A549 treated with Mapracorat at 1 μM for 4 hours (cell line): ENCODE measurements around the gene PCDHA6. TPM values are rescaled to one million over a fixed set of nuclear protein-coding genes. Genes with fewer than 3 reads are reported as not detected.

ENCODE experiments used
- total RNA-seq: library from RNA; stranded (reverse); fragments of 200-300 nt; extraction: Qiagen RNA extraction; gene quantifications from 5 replicates; pipeline ENCODE4 v1.2.3, GENCODE V29; 2022

PCDHA6 gene
- 0.06 to 0.08 TPM in 2 of 5 replicates, not detected in the others for total RNA-seq

GRCh38 chr5:140827704-140828361, at the start of gene PCDHA6:
Gene PCDHA6 (plus strand): TSS chr5:140827960. CDS start chr5:140828092, 132 bp downstream.

GRCh38 chr5:140785905-140786686, 41.7 kb upstream of the PCDHA6 start, which contains the start of gene PCDHA1:
Gene PCDHA1 (plus strand): TSS chr5:140786140.

GRCh38 chr5:140794595-140795258, 33.0 kb upstream of the PCDHA6 start, which contains the start of gene PCDHA2:
Gene PCDHA2 (plus strand): TSS chr5:140794852.

GRCh38 chr5:140800816-140801493, 26.8 kb upstream of the PCDHA6 start, which contains the start of gene PCDHA3:
Gene PCDHA3 (plus strand): TSS chr5:140801057.

GRCh38 chr5:140806834-140807775, 20.7 kb upstream of the PCDHA6 start, which contains the start of gene PCDHA4:
Gene PCDHA4 (plus strand): TSS chr5:140807068.

GRCh38 chr5:140821375-140822280, 6.1 kb upstream of the PCDHA6 start, which contains the start of gene PCDHA5:
Gene PCDHA5 (plus strand): TSS chr5:140821613.

GRCh38 chr5:140833993-140834392, 6.2 kb downstream of the PCDHA6 start, which contains the start of gene PCDHA7:
Gene PCDHA7 (plus strand): TSS chr5:140834269. CDS start chr5:140834384, 115 bp downstream.

GRCh38 chr5:140840978-140841962, 13.5 kb downstream of the PCDHA6 start, which contains the start of gene PCDHA8:
Gene PCDHA8 (plus strand): TSS chr5:140841187. CDS start chr5:140841322, 135 bp downstream.

GRCh38 chr5:140848139-140849102, 20.7 kb downstream of the PCDHA6 start, which contains the start of gene PCDHA9:
Gene PCDHA9 (plus strand): TSS chr5:140848382. CDS start chr5:140848496, 114 bp downstream.

GRCh38 chr5:140855772-140856674, 28.3 kb downstream of the PCDHA6 start, which contains the start of gene PCDHA10:
Gene PCDHA10 (plus strand): TSS chr5:140855897. CDS start chr5:140856049, 152 bp downstream.

GRCh38 chr5:140868721-140869554, 41.2 kb downstream of the PCDHA6 start, which contains the start of gene PCDHA11:
Gene PCDHA11 (plus strand): TSS chr5:140868957. CDS start chr5:140869104, 147 bp downstream.

GRCh38 chr5:140875085-140876065, 47.6 kb downstream of the PCDHA6 start, which contains the start of gene PCDHA12:
Gene PCDHA12 (plus strand): TSS chr5:140875308. CDS start chr5:140875473, 165 bp downstream.

